HepG2 (cell line): ENCODE results near the gene CD109. TPM values are rescaled to one million over a fixed set of nuclear protein-coding genes. Genes with fewer than 3 reads are reported as not detected.

Experiments
- ATAC-seq: fragments of 200-7000 bp; cut with Tn5 transposase; 3 replicates; pipeline ENCODE4 v1.9.1; 2020; ENCODE audit warnings: mild to moderate bottlenecking, moderate library complexity
- BruUV-seq: library from RNA; stranded (reverse); fragments of 400-500 nt; replicated peaks from 2 replicates; lab custom pipeline; 2021; lab: Mats Ljungman, UMichigan
- CTCF ChIA-PET: fragments of 300-600 bp; formaldehyde crosslinking; extraction: SDS; loops from one replicate; lab custom pipeline; 2021; ENCODE audit warnings: low total read pairs, inconsistent platforms, low intra/inter-chr PET ratio; lab: Yijun Ruan, JAX
- POLR2A ChIA-PET: fragments of 350-600 bp; sonication (Branson Sonifier 250); formaldehyde crosslinking; loops from one replicate; lab custom pipeline; 2020; ENCODE audit warnings: antibody characterized with exemption, inconsistent platforms; lab: Yijun Ruan, JAX
- DNase-seq: peaks from one replicate; pipeline ENCODE4 v3.0.0-alpha.2; 2015; ENCODE audit warnings: low spot score
- FAIRE-seq: peaks from 3 replicates; lab custom pipeline; 2011; peaks lifted over from hg19 to GRCh38; lab: Jason Lieb, UNC
- H2AFZ ChIP-seq: one replicate; pipeline ENCODE4 v1.6.1; 2011; ENCODE audit warnings: low read length, inconsistent platforms
- H3K27ac ChIP-seq: fragments of 300-600 bp; 3 replicates; pipeline ENCODE4 v1.8.0; 2011; ENCODE audit warnings: mixed run types, mild to moderate bottlenecking, mixed read lengths, low read length, inconsistent platforms; ENCODE audit not compliant: insufficient read depth; ENCODE audit errors: extremely low read length
- H3K27me3 ChIP-seq, 2 experiments: fragments of 200-600 bp in 1 of 2; 2 replicates in 1 of 2; 3 replicates in 1 of 2; pipeline versions ENCODE4 v1.6.0 to v1.8.0; 2011; ENCODE audit warnings: low read length in 2 of 2, mild to moderate bottlenecking in 2 of 2, moderate library complexity in 2 of 2, inconsistent platforms in 1 of 2; ENCODE audit not compliant: insufficient read depth in 2 of 2, control insufficient read depth in 1 of 2
- H3K36me3 ChIP-seq, 2 experiments: fragments of 200-600 bp in 1 of 2; replicated peaks in 1 of 2; 2 replicates in 1 of 2; 3 replicates in 1 of 2; pipeline versions ENCODE4 v1.5.1 to v1.8.0; 2011; ENCODE audit warnings: low read length in 2 of 2, inconsistent platforms in 1 of 2; ENCODE audit not compliant: insufficient read depth in 2 of 2, control insufficient read depth in 1 of 2
- H3K4me1 ChIP-seq: 2 replicates; pipeline ENCODE4 v1.5.1; 2012; ENCODE audit warnings: low read length, inconsistent platforms; ENCODE audit not compliant: insufficient read depth
- H3K4me2 ChIP-seq: 2 replicates; pipeline ENCODE4 v1.6.0; 2011; ENCODE audit warnings: low read depth, low read length, inconsistent platforms
- H3K4me3 ChIP-seq, 3 experiments: fragments of 200-600 bp in 1 of 3; sonication (generic), shearing (Covaris generic) in 1 of 3; replicated peaks in 1 of 3; 2 replicates each; pipeline ENCODE4 v1.5.1; 2011 to 2016; ENCODE audit warnings: low read length in 3 of 3, inconsistent platforms in 2 of 3, low read depth in 2 of 3, mild to moderate bottlenecking in 2 of 3, control low read depth in 1 of 3, mixed read lengths in 1 of 3; ENCODE audit not compliant: insufficient read depth in 1 of 3
- H3K79me2 ChIP-seq: one replicate; pipeline ENCODE4 v1.6.1; 2011; ENCODE audit warnings: low read length, inconsistent platforms; ENCODE audit not compliant: insufficient read depth
- H3K9ac ChIP-seq: 2 replicates; pipeline ENCODE4 v1.6.0; 2011; ENCODE audit warnings: mild to moderate bottlenecking, low read depth, low read length, inconsistent platforms; ENCODE audit not compliant: insufficient read depth
- H3K9me3 ChIP-seq: 2 replicates; pipeline ENCODE4 v1.5.1; 2012; ENCODE audit warnings: mild to moderate bottlenecking, low read length
- H4K20me1 ChIP-seq: 2 replicates; pipeline ENCODE4 v1.6.0; 2011; ENCODE audit warnings: inconsistent platforms, mild to moderate bottlenecking, low read length, moderate library complexity; ENCODE audit not compliant: insufficient read depth
- BCL6 ChIP-seq: IDR thresholded peaks from 2 replicates; pipeline ENCODE4 v1.6.1; 2016; ENCODE audit warnings: missing genetic modification reagents, missing compliant biosample characterization
- FOSL2 ChIP-seq: sonication (generic); formaldehyde crosslinking; IDR thresholded peaks from 2 replicates; pipeline ENCODE4 v1.4.0; 2020; ENCODE audit warnings: missing genetic modification reagents
- HIVEP1 ChIP-seq: sonication (generic); formaldehyde crosslinking; IDR thresholded peaks from 2 replicates; pipeline ENCODE4 v1.4.0; 2020; ENCODE audit warnings: mild to moderate bottlenecking, missing genetic modification reagents
- KDM5B ChIP-seq: sonication (generic); formaldehyde crosslinking; IDR thresholded peaks from 2 replicates; pipeline ENCODE4 v1.4.0; 2020; ENCODE audit warnings: missing genetic modification reagents, mild to moderate bottlenecking, borderline replicate concordance
- NFKB2 ChIP-seq: sonication (generic); formaldehyde crosslinking; IDR thresholded peaks from 2 replicates; pipeline ENCODE4 v1.4.0; 2020; ENCODE audit warnings: missing genetic modification reagents, borderline replicate concordance
- NR2F6 ChIP-seq, 2 experiments: IDR thresholded peaks; 2 replicates each; pipeline ENCODE4 v1.6.1; 2016; ENCODE audit warnings: antibody characterized with exemption in 1 of 2, mild to moderate bottlenecking in 1 of 2
- RBAK ChIP-seq: sonication (generic); formaldehyde crosslinking; IDR thresholded peaks from 2 replicates; pipeline ENCODE4 v1.5.1; 2020; ENCODE audit warnings: mild to moderate bottlenecking, missing genetic modification reagents
- SMAD9 ChIP-seq: sonication (generic); formaldehyde crosslinking; IDR thresholded peaks from 2 replicates; pipeline ENCODE4 v1.5.1; 2020; ENCODE audit warnings: mild to moderate bottlenecking, missing genetic modification reagents
- ZNF383 ChIP-seq: sonication (generic); formaldehyde crosslinking; IDR thresholded peaks from 2 replicates; pipeline ENCODE4 v1.4.0; 2020; ENCODE audit warnings: missing genetic modification reagents, mild to moderate bottlenecking, borderline replicate concordance
- ZNF773 ChIP-seq: sonication (generic); formaldehyde crosslinking; IDR thresholded peaks from 2 replicates; pipeline ENCODE4 v1.4.0; 2020; ENCODE audit warnings: missing genetic modification reagents, borderline replicate concordance
- ZSCAN21 ChIP-seq: sonication (generic); formaldehyde crosslinking; IDR thresholded peaks from 2 replicates; pipeline ENCODE4 v1.8.0; 2022; ENCODE audit warnings: mild to moderate bottlenecking, missing genetic modification reagents, moderate library complexity, borderline replicate concordance
- WGBS: methylation state at CpG from one replicate; pipeline ENCODE4 v1.1.6; 2017; ENCODE audit warnings: low lambda C conversion rate; 5-methylcytosine and 5-hydroxymethylcytosine counted together
- in situ Hi-C: cut with HindIII; loops from 2 replicates; pipeline ENCODE4 v1.10.0; 2017; ENCODE audit warnings: low pct_unique_long_range_greater_than_20kb; ENCODE audit not compliant: extremely low pct_ligation_motif_present
- intact Hi-C: fragments of 100-400 bp; cut with micrococcal nuclease; formaldehyde crosslinking; loops from one replicate; pipeline ENCODE4 v1.10.0; 2022; ENCODE audit not compliant: unreplicated experiment
- polyA plus RNA-seq, 8 experiments: library from polyadenylated mRNA; depleted of rRNA in 3 of 8; stranded (reverse) in 7 of 8; unstranded in 1 of 8; fragments of >200 nt; fragmentation: Illumina TruSeq in 4 of 8; extraction: Trizol in 4 of 8; gene quantifications; 2 replicates each; pipeline versions ENCODE4 v1.2.1 to v1.2.3, GENCODE V29; 2011 to 2016; ENCODE audit warnings: low read depth in 4 of 8, missing spikeins in 1 of 8, mixed read lengths in 1 of 8; ENCODE audit not compliant: insufficient read depth in 1 of 8
- total RNA-seq, 5 experiments: library from RNA; depleted of rRNA; stranded (reverse); fragments of >200 nt; fragmentation: Illumina TruSeq; extraction: Trizol; gene quantifications; 2 replicates each; pipeline ENCODE4 v1.2.3, GENCODE V29; 2016; ENCODE audit warnings: low read depth in 1 of 5
- TF ChIP-seq, protein P1 (sequence below): sonication (generic); formaldehyde crosslinking; IDR thresholded peaks from 2 replicates; pipeline ENCODE4 v1.4.0; 2020; ENCODE audit warnings: mild to moderate bottlenecking, missing genetic modification reagents

The CD109 gene
- total and polyA plus RNA-seq, 2 of the 13 experiments (the other 11 are each of a cell fraction or from before 2014, with no cell fraction given): 0.93 to 2.1 TPM

DNA sequence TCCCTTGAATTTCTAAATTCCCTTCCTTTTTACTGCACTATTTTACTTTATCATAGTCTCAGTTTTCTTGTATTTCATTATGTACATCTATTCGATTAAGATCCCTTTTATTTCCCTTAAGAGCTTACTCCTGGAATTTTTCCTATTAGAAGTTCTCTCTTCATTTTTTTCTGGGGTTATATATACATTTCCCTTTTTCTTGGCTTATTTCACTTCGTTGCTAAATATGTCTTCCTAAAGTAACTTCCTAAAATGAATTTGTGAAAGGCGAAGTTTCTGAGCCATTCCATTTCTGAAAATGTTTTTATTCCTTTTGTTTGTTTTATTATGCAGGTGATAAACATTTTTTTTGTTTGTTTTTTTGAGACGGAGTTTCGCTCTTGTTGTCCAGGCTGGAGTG is 5.9 kb upstream of the CD109 start:
- no peak overlapping the region for H2AFZ ChIP-seq
- H3K27ac ChIP-seq: no peak overlapping the region
- no peaks in the 10 kb centered on the region for H3K9me3 ChIP-seq
- in situ Hi-C loops (no loop called here), intact Hi-C loops (no loop called here)
- no peak for ATAC-seq
- no peaks in the 10 kb centered on the region for H3K79me2 ChIP-seq
- H3K27me3 ChIP-seq: peaks cover 0 to 6% of the 10 kb centered on the region in 2 experiments; a peak in 3 of 5 replicates
- WGBS: 42% methylated on average over 5 of the region's 5 CpGs
- DNase-seq: no peak
- no peaks in the 10 kb centered on the region for H4K20me1 ChIP-seq
- H3K4me2 ChIP-seq: no peak overlapping the region
- no peak overlapping the region for H3K9ac ChIP-seq
- H3K4me3 ChIP-seq: no peak overlapping the region
- ChIA-PET CTCF (no interaction called here), POLR2A (no interaction called here)
- H3K4me1 ChIP-seq: peaks cover 7% of the 10 kb centered on the region
- TF ChIP-seq NFKB2 (CRISPR knock-in tag) (no peak), HIVEP1 (CRISPR knock-in tag) (no peak), ZNF773 (no peak), KDM5B (no peak), NR2F6 (IDR thresholded peaks at IDR 0.05) (no peak), NR2F6 (CRISPR knock-in tag; IDR thresholded peaks at IDR 0.05) (no peak), ZNF383 (CRISPR knock-in tag) (no peak), ZSCAN21 (CRISPR knock-in tag) (no peak), RBAK (no peak)
- TF ChIP-seq, protein P1, sequence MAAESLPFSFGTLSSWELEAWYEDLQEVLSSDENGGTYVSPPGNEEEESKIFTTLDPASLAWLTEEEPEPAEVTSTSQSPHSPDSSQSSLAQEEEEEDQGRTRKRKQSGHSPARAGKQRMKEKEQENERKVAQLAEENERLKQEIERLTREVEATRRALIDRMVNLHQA (CRISPR knock-in tag): no peak
- H3K36me3 ChIP-seq: no peaks in the 10 kb centered on the region
- FAIRE-seq: no peak
- BruUV-seq: no TSS peak

DNA sequence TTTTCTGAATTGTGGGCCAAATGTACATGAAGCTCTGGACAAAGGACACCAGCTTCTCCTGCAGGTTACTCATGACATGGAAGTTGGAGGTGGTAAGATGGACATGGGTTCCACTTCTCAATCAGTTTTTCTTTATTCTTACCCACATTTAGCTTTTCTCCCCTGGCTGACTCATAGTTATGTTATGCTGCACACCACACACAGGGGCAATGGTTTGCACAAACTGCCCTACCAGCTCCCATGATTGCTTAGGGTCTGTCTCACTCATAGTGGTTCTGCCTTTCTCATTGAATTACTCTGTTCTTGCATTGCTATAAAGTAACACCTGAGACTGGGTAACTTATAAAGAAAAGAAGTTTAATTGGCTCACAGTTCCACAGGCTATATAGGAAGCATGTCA is 4.5 kb upstream of the CD109 start:
- Histone ChIP-seq H4K20me1 (no peaks in the 10 kb centered on the region), H2AFZ (no peak overlapping the region), H3K27ac (no peak overlapping the region), H3K27me3 (peaks cover 0 to 9% of the 10 kb centered on the region in 2 experiments; a peak in 2 of 5 replicates), H3K4me2 (no peak overlapping the region), H3K4me1 (peaks cover 15% of the 10 kb centered on the region), H3K9me3 (no peaks in the 10 kb centered on the region), H3K79me2 (no peaks in the 10 kb centered on the region), H3K4me3 (no peak overlapping the region), H3K9ac (no peak overlapping the region)
- intact Hi-C loops (no loop called here), in situ Hi-C loops (no loop called here)
- DNase-seq: no peak
- FAIRE-seq: no peak
- ChIA-PET POLR2A (no interaction called here), CTCF (no interaction called here)
- no TSS peak for BruUV-seq
- no peak for ATAC-seq
- peak; percentile 22; the same call in 1 of the 2 replicates for TF ChIP-seq FOSL2
- TF ChIP-seq SMAD9 (CRISPR knock-in tag): no peak
- TF ChIP-seq BCL6 (CRISPR knock-in tag): no peak
- TF ChIP-seq, all 625 proteins: peak for 1
- H3K36me3 ChIP-seq: no peaks in the 10 kb centered on the region
